GM19372 (cell line): ENCODE data around the gene ZYG11B.
"Not testable (repeated sequence)": the region's sequence is repeated elsewhere in the genome, so short reads cannot be mapped to it uniquely, and the experiment has no call there.

Experiments
- ATAC-seq: cut with Tn5 transposase; IDR thresholded peaks from one replicate; pipeline ENCODE4 v1.9.1; 2021; ENCODE audit warnings: mild to moderate bottlenecking, low read depth, moderate library complexity; ENCODE audit not compliant: unreplicated experiment

The ZYG11B gene

GRCh38 chr1:52751589-52752483 is 25.6 kb downstream of the ZYG11B start:
- ATAC-seq = no peak

- ATAC-seq = no peak
Observed at GRCh38 chr1:52752484-52752826, 26.2 kb downstream of the ZYG11B start.

GRCh38 chr1:52753169-52753568 is 26.9 kb downstream of the ZYG11B start:
- ATAC-seq = no peak

GRCh38 chr1:52756020-52756419 is 29.8 kb downstream of the ZYG11B start:
- ATAC-seq = no peak

- ATAC-seq = no peak
Observed at GRCh38 chr1:52759908-52760307, 33.7 kb downstream of the ZYG11B start.

- ATAC-seq = no peak
Observed at GRCh38 chr1:52767596-52768280, 41.5 kb downstream of the ZYG11B start.

- ATAC-seq = no peak
Observed at GRCh38 chr1:52769346-52770033, 43.2 kb downstream of the ZYG11B start.

- ATAC-seq = no peak
Observed at GRCh38 chr1:52771384-52771783, 45.1 kb downstream of the ZYG11B start.

- no peak for ATAC-seq
Observed at GRCh38 chr1:52786148-52786547, 59.9 kb downstream of the ZYG11B start.

GRCh38 chr1:52790429-52790828 is 64.2 kb downstream of the ZYG11B start:
- not testable (repeated sequence) for ATAC-seq

GRCh38 chr1:52792036-52792435 is 65.8 kb downstream of the ZYG11B start:
- ATAC-seq = no peak

GRCh38 chr1:52793717-52794116 is 67.5 kb downstream of the ZYG11B start:
- not testable (repeated sequence) for ATAC-seq

- no peak for ATAC-seq
Observed at GRCh38 chr1:52795464-52795863, 69.2 kb downstream of the ZYG11B start.

- no peak for ATAC-seq
Observed at GRCh38 chr1:52798331-52798730, 72.1 kb downstream of the ZYG11B start.

- no peak for ATAC-seq
Observed at GRCh38 chr1:52801011-52801410, 74.8 kb downstream of the ZYG11B start.

- not testable (repeated sequence) for ATAC-seq
Observed at GRCh38 chr1:52804083-52804482, 77.8 kb downstream of the ZYG11B start.

- no peak for ATAC-seq
Observed at GRCh38 chr1:52814465-52814864, 88.2 kb downstream of the ZYG11B start.

GRCh38 chr1:52820830-52821229 is 94.6 kb downstream of the ZYG11B start:
- not testable (repeated sequence) for ATAC-seq

- no peak for ATAC-seq
Observed at GRCh38 chr1:52825868-52826267, 99.6 kb downstream of the ZYG11B start.

GRCh38 chr1:52834798-52835197 is 108.5 kb downstream of the ZYG11B start:
- ATAC-seq = no peak

- no peak for ATAC-seq
Observed at GRCh38 chr1:52836035-52836434, 109.8 kb downstream of the ZYG11B start.
